GM06990 (cell line): ENCODE results near the gene SPTLC3.

Experiments used
- DNase-seq: peaks from one replicate; pipeline ENCODE4 v3.0.0-alpha.2; 2011; ENCODE audit not compliant: insufficient read length; ENCODE audit errors: extremely low read depth
- H3K27me3 ChIP-seq: replicated peaks from 2 replicates; pipeline ENCODE4 v1.6.0; 2011; ENCODE audit warnings: low read length; ENCODE audit not compliant: control insufficient read depth, insufficient read depth
- H3K36me3 ChIP-seq: 2 replicates; pipeline ENCODE4 v1.5.1; 2011; ENCODE audit warnings: low read length; ENCODE audit not compliant: control insufficient read depth, insufficient read depth
- H3K4me3 ChIP-seq: replicated peaks from 2 replicates; pipeline ENCODE4 v1.5.1; 2011; ENCODE audit warnings: low read depth, mild to moderate bottlenecking, control low read depth, low read length
- TF ChIP-seq, protein P1 (sequence below): IDR thresholded peaks from 2 replicates; pipeline ENCODE4 v1.5.1; 2011; ENCODE audit warnings: low read length, control low read depth, mild to moderate bottlenecking, inconsistent platforms; ENCODE audit not compliant: insufficient read depth, poor library complexity, severe bottlenecking

The SPTLC3 gene

DNA sequence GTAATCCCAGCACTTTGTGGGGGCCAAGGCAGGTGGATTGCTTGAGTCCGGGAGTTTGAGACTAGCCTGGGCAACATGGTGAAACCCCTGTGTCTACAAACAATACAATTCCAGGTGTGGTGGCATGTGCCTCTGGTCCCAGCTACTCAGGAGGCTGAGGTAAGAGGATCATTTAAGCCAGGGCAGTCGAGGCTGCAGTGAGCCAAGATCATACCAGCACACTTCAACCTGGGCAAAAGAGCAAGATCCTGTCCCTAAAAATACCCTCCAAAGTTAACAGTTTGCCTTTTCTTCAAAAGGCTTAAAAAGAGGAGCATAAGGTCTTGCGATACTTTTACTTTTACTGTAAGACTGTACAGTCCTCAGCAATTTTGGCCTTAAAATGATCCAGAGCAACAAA lies 10.7 kb upstream of the SPTLC3 start:
- Histone ChIP-seq H3K4me3 (no peak overlapping the region), H3K36me3 (no peaks in the 10 kb centered on the region), H3K27me3 (no peaks in the 10 kb centered on the region)
- no peak for DNase-seq
- TF ChIP-seq, protein P1, sequence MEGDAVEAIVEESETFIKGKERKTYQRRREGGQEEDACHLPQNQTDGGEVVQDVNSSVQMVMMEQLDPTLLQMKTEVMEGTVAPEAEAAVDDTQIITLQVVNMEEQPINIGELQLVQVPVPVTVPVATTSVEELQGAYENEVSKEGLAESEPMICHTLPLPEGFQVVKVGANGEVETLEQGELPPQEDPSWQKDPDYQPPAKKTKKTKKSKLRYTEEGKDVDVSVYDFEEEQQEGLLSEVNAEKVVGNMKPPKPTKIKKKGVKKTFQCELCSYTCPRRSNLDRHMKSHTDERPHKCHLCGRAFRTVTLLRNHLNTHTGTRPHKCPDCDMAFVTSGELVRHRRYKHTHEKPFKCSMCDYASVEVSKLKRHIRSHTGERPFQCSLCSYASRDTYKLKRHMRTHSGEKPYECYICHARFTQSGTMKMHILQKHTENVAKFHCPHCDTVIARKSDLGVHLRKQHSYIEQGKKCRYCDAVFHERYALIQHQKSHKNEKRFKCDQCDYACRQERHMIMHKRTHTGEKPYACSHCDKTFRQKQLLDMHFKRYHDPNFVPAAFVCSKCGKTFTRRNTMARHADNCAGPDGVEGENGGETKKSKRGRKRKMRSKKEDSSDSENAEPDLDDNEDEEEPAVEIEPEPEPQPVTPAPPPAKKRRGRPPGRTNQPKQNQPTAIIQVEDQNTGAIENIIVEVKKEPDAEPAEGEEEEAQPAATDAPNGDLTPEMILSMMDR: no peak

DNA sequence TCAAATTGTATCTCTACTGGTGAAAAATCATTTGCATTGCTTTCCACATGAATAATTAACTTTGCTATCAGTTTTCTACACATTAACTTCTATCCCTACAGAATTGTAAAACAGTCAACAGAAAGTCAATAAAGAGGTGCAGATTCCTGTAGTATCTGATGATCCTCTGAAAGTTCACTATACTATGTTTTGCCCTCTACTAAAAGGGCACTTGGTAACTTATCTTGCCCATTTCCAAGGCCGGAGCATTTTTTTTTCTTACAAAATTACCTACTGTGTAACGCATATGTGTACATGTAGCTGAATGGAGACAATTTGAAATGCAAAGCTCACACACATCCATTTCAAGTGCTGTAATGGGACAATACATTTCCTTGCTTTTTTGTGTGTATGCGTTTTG lies 9.6 kb upstream of the SPTLC3 start:
- no peaks in the 10 kb centered on the region for H3K36me3 ChIP-seq
- TF ChIP-seq, protein P1: no peak
- H3K27me3 ChIP-seq: no peaks in the 10 kb centered on the region
- DNase-seq: no peak
- H3K4me3 ChIP-seq: no peak overlapping the region

DNA sequence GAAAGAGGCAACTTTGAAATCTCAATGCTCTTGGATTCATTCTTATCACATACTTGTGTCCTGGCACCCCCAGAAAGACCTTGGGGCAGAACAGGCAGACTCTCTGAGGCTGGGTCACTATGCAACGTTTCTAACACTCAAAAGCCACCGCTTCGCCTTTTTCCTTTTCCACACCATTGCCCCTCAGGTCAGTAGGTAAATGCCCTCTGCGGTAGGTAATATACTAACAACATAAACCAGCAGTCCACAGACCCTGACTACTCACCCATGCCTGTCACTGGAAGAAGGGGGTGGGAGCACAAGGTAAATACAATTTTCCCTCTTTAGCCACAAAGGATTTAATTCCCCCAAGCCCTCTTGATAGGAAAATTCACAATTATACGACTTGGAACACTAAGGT lies 6.5 kb upstream of the SPTLC3 start:
- TF ChIP-seq, protein P1: no peak
- Histone ChIP-seq H3K36me3 (no peaks in the 10 kb centered on the region), H3K27me3 (no peaks in the 10 kb centered on the region), H3K4me3 (no peak overlapping the region)
- DNase-seq: no peak

DNA sequence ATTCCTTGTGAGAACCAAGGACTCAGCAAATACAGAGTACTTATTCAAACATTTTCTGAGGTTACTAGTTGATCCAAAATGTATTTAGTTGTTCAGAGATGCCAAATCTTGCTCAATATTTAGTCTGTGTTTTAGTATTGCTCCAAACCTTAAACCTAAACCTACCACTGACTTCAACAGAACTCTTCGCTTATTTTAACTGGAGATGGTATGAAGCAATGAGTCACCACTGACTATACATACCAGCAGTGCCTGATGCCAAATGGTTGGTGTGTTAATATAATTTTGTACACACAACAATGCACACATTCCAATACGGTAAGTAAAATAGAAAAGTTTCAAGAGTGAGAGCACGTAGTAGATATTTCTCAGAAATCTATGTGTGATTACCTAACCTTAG lies 1.9 kb upstream of the SPTLC3 start:
- TF ChIP-seq, protein P1: no peak
- no peak overlapping the region for H3K4me3 ChIP-seq

DNA sequence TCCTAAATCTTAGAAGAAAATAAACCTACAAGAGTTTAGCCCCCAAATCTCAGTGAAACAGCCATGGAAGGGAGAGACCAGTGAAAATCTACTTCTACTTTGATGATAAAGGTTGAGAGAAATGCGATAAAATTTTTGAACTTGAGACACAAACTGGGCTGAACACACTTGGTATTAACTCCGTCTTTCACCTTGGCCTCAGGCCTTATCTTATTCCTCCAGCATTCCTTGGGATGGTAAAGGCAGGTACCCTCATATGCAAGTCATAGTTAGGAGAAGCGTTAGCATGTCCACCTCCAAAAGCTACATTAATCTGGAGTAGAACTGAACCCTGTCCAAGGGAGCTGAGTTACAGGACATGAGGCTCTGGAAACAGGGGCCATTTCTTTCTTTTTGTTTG lies 1.2 kb upstream of the SPTLC3 start:
- DNase-seq: no peak
- Histone ChIP-seq H3K27me3 (no peaks in the 10 kb centered on the region), H3K36me3 (no peaks in the 10 kb centered on the region), H3K4me3 (no peak overlapping the region)
- TF ChIP-seq, protein P1: no peak

More for the DNA sequence above, 1.9 kb upstream of the SPTLC3 start:
- DNase-seq: no peak
- H3K27me3 ChIP-seq: no peaks in the 10 kb centered on the region
- H3K36me3 ChIP-seq: no peaks in the 10 kb centered on the region
